ENCODE results near the gene SYTL2.

- TF ChIP-seq CTCF (conservative IDR thresholded peaks at IDR 0.05) (no peak), ZFX (IDR thresholded peaks at IDR 0.05) (no peak)
Measured at GRCh38 chr11:85685125-85685819, 125.7 kb downstream of the SYTL2 start.
